NCI-H1436 treated with DMSO at 0.1 percent for 48 hours (cell line): Measurements from ENCODE around the gene COL15A1.
"Not testable (repeated sequence)": the region's sequence is repeated elsewhere in the genome, so short reads cannot be mapped to it uniquely, and the experiment has no call there.

Source experiments
- DNase-seq: peaks from one replicate; lab custom pipeline; 2025; lab: John Stamatoyannopoulos, UW

Gene COL15A1

DNA sequence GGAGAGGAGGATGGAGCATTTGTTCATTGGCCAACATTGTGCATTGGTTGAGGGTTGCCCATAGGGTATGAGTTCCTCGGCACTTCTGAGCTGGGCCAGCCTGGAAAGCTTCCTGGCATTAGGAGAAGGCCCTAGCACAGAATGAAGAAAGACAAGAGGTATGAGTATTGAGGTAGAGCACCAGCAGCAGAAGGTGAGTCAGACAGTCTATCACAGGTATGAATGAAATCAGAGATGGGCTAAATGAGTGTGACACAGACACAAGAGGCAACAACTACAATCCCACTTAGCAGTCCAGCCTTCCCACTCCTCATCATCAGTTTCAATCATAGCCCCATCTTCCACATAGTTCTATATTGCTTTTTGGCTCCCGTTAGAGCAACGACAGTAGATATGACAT, 135.8 kb downstream of the COL15A1 start:
- DNase-seq = no peak

- no peak for DNase-seq
These were observed 139.3 kb downstream of the COL15A1 start for GRCh38 chr9:99083051-99083450.

DNA sequence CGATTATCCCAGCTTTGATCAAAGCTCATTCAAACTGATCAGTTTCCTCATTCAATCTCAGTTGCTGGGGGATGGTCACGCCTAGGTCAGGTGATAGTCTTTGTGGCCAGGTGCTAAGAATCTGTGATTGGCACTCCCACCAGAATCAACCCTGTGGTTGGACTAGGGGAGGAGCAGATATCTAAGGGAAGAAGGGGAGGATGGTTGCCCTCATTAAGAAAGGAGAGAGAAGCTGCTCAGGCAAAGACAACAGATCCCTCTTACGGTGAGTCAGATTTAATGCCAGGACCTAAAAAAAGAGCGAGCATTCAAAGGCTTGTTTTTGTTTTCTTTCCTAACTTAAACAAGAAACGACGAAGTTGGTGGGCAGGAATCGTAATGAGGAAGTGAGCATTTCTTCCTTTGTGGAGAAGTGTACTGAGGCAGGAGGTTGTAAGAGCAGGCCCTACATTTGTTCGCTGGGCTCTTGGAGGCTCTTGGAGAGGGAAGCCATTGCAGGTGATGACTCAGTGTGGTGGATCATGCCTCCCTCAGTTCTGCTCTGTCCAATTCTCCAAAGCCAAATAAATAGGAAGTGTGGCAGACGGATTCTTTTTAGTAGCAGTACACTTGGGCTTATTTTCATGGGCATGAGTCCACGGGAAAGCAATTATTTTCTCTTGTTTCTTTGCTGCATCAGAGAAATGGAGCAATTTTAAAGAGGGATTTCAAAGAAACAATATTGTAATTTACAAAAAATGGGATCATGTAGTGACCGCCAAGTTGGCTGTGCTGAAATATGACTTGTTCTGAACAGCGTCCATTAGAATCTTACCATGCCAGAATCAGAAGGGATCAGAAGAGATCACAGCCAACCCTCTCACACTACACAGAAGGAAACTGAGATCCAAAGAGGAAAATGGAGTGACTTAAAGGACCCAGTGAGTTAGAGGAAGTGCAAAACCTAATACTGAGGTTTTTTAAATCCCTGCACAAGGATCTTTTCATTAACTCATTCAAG, 142.5 kb downstream of the COL15A1 start:
- no peak for DNase-seq

DNA sequence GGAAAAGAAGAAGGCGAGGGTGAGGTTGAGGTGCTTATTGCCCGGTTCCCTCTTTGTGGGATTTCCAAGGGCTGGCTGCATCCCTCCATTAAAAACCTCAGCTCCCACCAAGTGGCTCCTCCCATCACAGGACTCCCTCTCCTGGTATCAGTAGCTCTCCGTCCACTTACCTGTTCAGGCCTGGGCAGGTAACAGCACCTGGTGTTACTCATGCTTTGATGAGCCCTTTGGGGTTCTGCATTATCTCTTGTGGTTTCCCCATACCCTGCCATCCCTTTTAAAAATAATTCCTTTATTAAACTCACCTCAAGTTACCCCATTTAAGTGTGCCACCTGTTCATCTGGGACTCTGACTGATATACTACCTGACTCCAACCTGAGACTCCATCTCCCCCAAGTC, 143.8 kb downstream of the COL15A1 start:
- no peak for DNase-seq

DNA sequence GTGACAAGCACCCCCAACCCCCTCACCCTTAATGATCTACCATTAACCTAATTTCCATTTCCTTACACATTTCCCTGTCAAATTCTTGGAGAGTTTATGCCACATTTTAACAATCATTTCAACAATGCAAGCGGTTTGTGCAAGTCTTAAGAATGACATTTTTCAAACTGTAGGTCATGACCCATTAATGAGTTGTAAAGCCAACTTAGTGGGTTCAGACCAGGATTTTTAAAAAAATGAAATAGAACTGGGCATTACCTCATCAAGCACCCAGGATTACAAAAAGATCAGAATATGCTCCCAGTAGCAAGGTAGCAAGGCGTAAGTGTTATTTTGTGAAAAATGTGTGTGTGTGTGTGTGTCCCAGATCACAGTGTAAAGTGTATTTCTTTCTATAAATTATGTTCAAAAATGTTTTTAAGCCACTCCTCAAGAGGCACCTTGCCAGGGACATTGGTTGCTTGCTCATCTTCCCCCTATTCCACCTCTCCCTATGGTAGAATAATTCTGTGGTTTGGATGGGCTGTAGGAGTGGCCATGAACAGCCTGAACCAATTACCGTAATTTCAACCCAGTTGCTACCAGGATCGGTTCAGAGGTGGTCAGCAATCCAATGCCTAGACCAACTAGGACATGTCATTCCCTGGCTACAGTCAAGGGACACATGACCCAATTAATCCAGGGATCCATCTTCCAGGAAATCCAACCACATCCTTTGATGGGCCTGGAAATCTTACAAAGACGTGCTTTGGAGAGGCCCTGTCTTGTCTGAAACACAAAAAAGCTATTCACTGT, 146.8 kb downstream of the COL15A1 start:
- DNase-seq = no peak

- DNase-seq = no peak
These were observed 149.2 kb downstream of the COL15A1 start for GRCh38 chr9:99092643-99093491.

GRCh38 chr9:99093492-99093791, 149.7 kb downstream of the COL15A1 start:
- DNase-seq = no peak

- DNase-seq = no peak
These were observed 151.9 kb downstream of the COL15A1 start for GRCh38 chr9:99095565-99095964.

GRCh38 chr9:99096409-99096808, 152.7 kb downstream of the COL15A1 start:
- DNase-seq = no peak

- DNase-seq = not testable (repeated sequence)
These were observed 156.3 kb downstream of the COL15A1 start for GRCh38 chr9:99099806-99100585.

DNA sequence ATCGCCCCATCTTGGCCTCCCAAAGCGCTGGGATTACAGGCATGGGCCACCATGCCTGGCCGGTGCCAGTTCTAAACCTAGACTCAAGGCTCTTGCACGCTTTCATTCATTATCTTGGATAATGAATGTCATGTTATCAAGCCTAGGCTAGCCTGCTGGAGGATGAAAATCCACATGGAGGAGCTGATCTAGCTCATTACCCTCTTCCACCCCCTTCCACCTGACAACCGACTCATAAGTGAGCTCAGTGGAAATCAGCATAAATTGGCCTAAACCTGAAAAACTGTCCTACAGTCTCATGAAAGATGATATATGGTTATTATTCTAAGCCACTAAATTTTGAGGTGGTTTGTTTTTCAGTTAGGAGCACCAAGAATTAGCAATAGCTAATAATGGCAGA, 157.6 kb downstream of the COL15A1 start:
- DNase-seq = no peak

DNA sequence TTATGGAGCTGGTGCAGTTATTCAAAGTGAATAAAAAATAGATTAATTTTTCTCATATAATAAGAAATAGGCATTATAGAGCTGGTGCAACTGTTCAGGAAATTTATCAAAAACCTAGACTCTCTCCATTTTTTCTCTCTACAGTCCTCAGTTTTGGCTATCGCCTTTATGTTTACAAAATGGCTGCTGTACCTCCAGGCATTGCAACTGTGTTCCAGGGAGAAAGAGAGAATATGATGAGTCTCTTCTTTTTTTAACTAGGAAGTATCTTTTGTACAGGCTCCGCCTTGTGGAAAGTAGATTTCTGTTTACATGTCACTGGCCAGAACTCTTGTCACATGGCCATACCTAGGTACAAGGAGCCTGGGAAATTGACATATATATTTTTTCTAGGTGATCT, 158.1 kb downstream of the COL15A1 start:
- DNase-seq = no peak

- DNase-seq = no peak
These were observed 159.6 kb downstream of the COL15A1 start for GRCh38 chr9:99103054-99103895.

GRCh38 chr9:99103901-99104458, 160.3 kb downstream of the COL15A1 start:
- no peak for DNase-seq

GRCh38 chr9:99104459-99105151, 160.9 kb downstream of the COL15A1 start, which contains the start of gene TGFBR1:
Gene TGFBR1 (plus strand): TSS chr9:99105113. CDS start chr9:99105206, 93 bp downstream.
- peak; percentile 36 for DNase-seq

DNA sequence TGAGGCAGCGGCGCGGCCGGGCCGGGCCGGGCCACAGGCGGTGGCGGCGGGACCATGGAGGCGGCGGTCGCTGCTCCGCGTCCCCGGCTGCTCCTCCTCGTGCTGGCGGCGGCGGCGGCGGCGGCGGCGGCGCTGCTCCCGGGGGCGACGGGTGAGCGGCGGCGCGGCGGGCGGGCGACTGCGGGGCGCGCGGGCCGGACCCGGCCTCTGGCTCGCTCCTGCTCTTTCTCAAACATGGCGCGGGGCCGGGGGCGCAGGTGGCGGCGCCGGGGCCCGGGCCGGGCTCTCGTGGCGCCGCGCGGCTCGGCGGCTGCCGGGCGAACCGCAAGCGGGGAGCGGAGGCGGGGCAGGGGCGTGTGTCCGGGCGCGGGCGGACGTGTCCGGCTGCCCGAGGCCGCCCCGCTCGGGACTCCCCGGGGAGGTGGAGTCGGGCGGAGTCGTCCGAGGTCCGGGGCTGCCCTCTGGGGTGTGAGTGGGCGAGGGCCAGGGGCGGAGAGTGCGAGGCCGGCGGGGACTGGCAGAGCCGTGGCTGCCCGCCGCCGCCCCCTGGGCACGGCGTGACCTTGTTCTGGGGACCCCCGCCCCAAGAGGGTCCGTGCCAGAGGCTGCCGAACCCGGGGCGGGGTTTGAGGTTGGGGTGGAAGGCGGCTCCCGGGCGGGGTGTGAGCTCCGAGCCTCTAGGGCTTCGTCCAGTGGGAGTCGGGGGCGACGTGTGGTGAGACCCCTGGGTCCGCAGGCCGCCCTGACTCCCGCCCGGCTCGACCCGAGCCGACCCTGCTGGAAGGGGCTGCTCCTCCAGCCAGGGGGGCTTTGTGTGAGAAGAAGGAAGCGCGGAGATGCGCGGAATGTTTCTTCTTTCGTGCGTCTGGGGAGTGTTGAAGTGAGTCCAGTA, 161.7 kb downstream of the COL15A1 start:
- DNase-seq = no peak

GRCh38 chr9:99106044-99106375, 162.3 kb downstream of the COL15A1 start:
- no peak for DNase-seq

GRCh38 chr9:99107421-99107820, 163.7 kb downstream of the COL15A1 start:
- DNase-seq = no peak
